WTC11 (cell line): Measurements from ENCODE around the gene LSP1.

Source experiments
- ELF4 ChIP-seq: sonication (generic); formaldehyde crosslinking; IDR thresholded peaks from 2 replicates; pipeline ENCODE4 v1.8.1; 2022; ENCODE audit warnings: low read depth, mild to moderate bottlenecking, moderate library complexity, missing genetic modification reagents
- FOXJ3 ChIP-seq: sonication (generic); formaldehyde crosslinking; IDR thresholded peaks from 2 replicates; pipeline ENCODE4 v1.9.0; 2021; ENCODE audit warnings: missing genetic modification reagents, mild to moderate bottlenecking, borderline replicate concordance
- FOXP1 ChIP-seq: sonication (generic); formaldehyde crosslinking; IDR thresholded peaks from 2 replicates; pipeline ENCODE4 v1.8.0; 2022; ENCODE audit warnings: missing genetic modification reagents, mild to moderate bottlenecking, moderate library complexity, borderline replicate concordance
- JAZF1 ChIP-seq: fragments of 250-450 bp; sonication (Bioruptor Pico); IDR thresholded peaks from 2 replicates; pipeline ENCODE4 v1.9.0; 2021; ENCODE audit warnings: moderate library complexity, mild to moderate bottlenecking, inconsistent platforms
- NR3C1 ChIP-seq: sonication (generic); formaldehyde crosslinking; conservative IDR thresholded peaks from 2 replicates; pipeline ENCODE4 v1.8.1; 2023; ENCODE audit warnings: low read depth, mild to moderate bottlenecking, missing genetic modification reagents
- SP1 ChIP-seq: sonication (generic); formaldehyde crosslinking; conservative IDR thresholded peaks from 2 replicates; pipeline ENCODE4 v1.8.1; 2022; ENCODE audit warnings: missing genetic modification reagents
- USF1 ChIP-seq: sonication (generic); formaldehyde crosslinking; IDR thresholded peaks from 2 replicates; pipeline ENCODE4 v1.8.0; 2022; ENCODE audit warnings: mild to moderate bottlenecking, missing genetic modification reagents
- ZNF396 ChIP-seq: fragments of 250-450 bp; sonication (Bioruptor Pico); IDR thresholded peaks from 2 replicates; pipeline ENCODE4 v1.8.0; 2021; ENCODE audit warnings: mild to moderate bottlenecking, moderate library complexity, borderline replicate concordance
- TF ChIP-seq, protein P1 (sequence below): fragments of 200-600 bp; IDR thresholded peaks from 2 replicates; pipeline ENCODE4 v1.8.0; 2022; ENCODE audit warnings: antibody characterized with exemption
- TF ChIP-seq, protein P2 (sequence below): sonication (generic); formaldehyde crosslinking; IDR thresholded peaks from 2 replicates; pipeline ENCODE4 v1.8.1; 2023; ENCODE audit warnings: mild to moderate bottlenecking, missing genetic modification reagents
- TF ChIP-seq, protein P3 (sequence below): fragments of 250-450 bp; sonication (Bioruptor Pico); IDR thresholded peaks from 2 replicates; pipeline ENCODE4 v1.8.0; 2021; ENCODE audit warnings: mild to moderate bottlenecking
- TF ChIP-seq, protein P4 (sequence below): sonication (generic); formaldehyde crosslinking; IDR thresholded peaks from 2 replicates; pipeline ENCODE4 v1.8.0; 2022; ENCODE audit warnings: mild to moderate bottlenecking, missing genetic modification reagents
- TF ChIP-seq, protein P5 (sequence below): sonication (generic); formaldehyde crosslinking; IDR thresholded peaks from 2 replicates; pipeline ENCODE4 v1.8.1; 2022; ENCODE audit warnings: mild to moderate bottlenecking, missing genetic modification reagents, moderate library complexity, borderline replicate concordance
- TF ChIP-seq, protein P6 (sequence below): sonication (generic); formaldehyde crosslinking; IDR thresholded peaks from 2 replicates; pipeline ENCODE4 v1.8.0; 2022; ENCODE audit warnings: mild to moderate bottlenecking, missing genetic modification reagents

DNA sequence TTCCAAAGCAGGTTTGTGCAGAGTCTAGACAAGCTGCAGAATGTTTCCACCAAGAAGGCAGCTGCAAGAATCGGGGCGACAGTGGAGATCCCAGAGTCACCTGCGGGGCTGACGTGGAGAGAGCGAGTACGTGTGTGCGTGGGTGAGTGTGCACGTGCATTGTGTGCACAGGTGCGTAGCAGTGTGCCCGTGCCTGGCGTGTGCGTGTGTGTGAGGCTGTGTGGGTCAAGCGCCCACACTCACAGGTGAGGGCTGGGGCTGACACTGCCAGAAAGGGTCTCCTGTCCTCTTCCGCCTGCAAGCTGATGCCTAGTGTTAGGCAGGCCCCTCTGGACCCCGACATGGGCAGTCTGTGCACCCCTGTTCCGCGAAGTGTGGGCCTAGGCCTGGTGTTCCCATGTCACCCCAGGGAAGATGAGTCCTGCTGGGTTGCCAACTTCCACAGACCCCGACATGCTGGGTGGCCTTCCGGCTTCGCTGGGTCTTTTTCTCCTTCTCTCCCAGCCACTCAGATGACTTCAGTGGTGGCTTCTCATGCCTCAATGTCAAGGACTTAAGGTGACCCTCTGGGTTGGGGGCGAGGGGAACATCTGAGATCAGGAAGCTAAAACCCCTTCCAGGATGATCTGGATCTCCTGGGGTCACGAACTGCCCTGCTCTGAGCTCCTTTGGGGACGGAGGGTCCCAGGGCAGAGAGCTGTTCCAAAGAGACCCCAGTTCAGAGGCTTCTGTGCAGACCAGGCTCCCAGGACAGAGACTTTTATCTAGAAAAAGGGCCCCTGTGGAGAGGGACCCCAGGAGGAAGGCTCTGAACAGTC, 28.5 kb upstream of the LSP1 start:
- TF ChIP-seq, protein P1, sequence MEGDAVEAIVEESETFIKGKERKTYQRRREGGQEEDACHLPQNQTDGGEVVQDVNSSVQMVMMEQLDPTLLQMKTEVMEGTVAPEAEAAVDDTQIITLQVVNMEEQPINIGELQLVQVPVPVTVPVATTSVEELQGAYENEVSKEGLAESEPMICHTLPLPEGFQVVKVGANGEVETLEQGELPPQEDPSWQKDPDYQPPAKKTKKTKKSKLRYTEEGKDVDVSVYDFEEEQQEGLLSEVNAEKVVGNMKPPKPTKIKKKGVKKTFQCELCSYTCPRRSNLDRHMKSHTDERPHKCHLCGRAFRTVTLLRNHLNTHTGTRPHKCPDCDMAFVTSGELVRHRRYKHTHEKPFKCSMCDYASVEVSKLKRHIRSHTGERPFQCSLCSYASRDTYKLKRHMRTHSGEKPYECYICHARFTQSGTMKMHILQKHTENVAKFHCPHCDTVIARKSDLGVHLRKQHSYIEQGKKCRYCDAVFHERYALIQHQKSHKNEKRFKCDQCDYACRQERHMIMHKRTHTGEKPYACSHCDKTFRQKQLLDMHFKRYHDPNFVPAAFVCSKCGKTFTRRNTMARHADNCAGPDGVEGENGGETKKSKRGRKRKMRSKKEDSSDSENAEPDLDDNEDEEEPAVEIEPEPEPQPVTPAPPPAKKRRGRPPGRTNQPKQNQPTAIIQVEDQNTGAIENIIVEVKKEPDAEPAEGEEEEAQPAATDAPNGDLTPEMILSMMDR = no peak
- TF ChIP-seq SP1 = no peak
- no peak for TF ChIP-seq ZNF396 (CRISPR knock-in tag)
- no peak for TF ChIP-seq FOXP1
- TF ChIP-seq, protein P2, sequence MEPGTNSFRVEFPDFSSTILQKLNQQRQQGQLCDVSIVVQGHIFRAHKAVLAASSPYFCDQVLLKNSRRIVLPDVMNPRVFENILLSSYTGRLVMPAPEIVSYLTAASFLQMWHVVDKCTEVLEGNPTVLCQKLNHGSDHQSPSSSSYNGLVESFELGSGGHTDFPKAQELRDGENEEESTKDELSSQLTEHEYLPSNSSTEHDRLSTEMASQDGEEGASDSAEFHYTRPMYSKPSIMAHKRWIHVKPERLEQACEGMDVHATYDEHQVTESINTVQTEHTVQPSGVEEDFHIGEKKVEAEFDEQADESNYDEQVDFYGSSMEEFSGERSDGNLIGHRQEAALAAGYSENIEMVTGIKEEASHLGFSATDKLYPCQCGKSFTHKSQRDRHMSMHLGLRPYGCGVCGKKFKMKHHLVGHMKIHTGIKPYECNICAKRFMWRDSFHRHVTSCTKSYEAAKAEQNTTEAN (CRISPR knock-in tag) = no peak
- no peak for TF ChIP-seq USF1 (CRISPR knock-in tag)
- TF ChIP-seq, protein P3, sequence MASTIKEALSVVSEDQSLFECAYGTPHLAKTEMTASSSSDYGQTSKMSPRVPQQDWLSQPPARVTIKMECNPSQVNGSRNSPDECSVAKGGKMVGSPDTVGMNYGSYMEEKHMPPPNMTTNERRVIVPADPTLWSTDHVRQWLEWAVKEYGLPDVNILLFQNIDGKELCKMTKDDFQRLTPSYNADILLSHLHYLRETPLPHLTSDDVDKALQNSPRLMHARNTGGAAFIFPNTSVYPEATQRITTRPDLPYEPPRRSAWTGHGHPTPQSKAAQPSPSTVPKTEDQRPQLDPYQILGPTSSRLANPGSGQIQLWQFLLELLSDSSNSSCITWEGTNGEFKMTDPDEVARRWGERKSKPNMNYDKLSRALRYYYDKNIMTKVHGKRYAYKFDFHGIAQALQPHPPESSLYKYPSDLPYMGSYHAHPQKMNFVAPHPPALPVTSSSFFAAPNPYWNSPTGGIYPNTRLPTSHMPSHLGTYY = no peak
- TF ChIP-seq, protein P4, sequence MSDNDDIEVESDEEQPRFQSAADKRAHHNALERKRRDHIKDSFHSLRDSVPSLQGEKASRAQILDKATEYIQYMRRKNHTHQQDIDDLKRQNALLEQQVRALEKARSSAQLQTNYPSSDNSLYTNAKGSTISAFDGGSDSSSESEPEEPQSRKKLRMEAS (CRISPR knock-in tag) = no peak
- TF ChIP-seq, protein P5, sequence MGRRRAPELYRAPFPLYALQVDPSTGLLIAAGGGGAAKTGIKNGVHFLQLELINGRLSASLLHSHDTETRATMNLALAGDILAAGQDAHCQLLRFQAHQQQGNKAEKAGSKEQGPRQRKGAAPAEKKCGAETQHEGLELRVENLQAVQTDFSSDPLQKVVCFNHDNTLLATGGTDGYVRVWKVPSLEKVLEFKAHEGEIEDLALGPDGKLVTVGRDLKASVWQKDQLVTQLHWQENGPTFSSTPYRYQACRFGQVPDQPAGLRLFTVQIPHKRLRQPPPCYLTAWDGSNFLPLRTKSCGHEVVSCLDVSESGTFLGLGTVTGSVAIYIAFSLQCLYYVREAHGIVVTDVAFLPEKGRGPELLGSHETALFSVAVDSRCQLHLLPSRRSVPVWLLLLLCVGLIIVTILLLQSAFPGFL (CRISPR knock-in tag) = no peak
- TF ChIP-seq, protein P6, sequence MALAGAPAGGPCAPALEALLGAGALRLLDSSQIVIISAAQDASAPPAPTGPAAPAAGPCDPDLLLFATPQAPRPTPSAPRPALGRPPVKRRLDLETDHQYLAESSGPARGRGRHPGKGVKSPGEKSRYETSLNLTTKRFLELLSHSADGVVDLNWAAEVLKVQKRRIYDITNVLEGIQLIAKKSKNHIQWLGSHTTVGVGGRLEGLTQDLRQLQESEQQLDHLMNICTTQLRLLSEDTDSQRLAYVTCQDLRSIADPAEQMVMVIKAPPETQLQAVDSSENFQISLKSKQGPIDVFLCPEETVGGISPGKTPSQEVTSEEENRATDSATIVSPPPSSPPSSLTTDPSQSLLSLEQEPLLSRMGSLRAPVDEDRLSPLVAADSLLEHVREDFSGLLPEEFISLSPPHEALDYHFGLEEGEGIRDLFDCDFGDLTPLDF (CRISPR knock-in tag) = no peak
- no peak for TF ChIP-seq JAZF1 (CRISPR knock-in tag)
- no peak for TF ChIP-seq FOXJ3
- no peak for TF ChIP-seq NR3C1 (CRISPR knock-in tag)
- no peak for TF ChIP-seq ELF4 (CRISPR knock-in tag)
